ENCODE measurements around the gene MAPKAP1. TPM values are rescaled to one million over a fixed set of nuclear protein-coding genes. Genes with fewer than 3 reads are reported as not detected.
A peak's percentile ranks its signal among the peaks of the same experiment; 100 is the strongest.

The MAPKAP1 gene
- total and polyA plus RNA-seq, 2 of the 13 experiments (the other 11 are each of a cell fraction or from before 2014, with no cell fraction given), result 45.0 to 64.3 TPM

DNA sequence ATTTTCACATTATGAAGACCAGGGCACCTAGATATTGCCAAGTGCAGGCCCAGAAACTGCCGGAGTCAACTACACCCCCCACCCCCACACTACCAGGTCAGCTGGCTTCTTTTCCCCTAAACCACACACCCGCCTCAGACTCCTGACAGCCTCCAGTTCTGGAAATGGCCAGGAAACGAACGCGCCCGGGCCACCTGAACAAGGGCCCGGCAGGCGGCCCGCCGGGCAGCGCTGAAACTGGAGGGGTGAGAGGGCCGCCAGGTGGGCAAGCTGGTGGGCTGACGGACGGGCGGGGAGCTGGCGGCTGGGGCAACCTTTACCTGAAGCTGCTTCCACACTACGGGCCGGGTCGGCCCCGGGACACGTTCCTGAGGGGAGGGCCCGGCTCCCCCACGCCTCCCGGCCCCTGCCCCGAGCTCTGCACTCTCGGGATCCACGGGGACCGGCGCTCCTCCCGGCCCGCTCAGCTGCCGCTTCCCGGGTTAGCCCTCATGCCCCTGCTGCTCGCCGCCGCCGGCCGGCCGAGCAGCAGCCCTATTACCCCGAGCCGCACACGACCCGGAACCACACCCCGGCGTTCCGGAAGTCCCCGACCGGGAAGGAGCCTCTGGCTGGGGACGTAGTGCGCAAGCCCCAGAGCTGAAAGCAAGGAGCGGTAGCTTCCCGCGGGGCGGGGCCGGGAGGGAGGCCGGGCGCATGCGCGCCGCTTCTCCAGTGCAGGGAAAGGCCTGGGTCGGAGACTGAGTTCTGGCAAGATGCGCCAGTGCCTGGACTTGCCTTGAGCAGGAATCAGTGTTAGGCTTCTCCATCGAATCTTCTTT lies at the start of gene MAPKAP1 (continued):
- TF ChIP-seq, protein P1, sequence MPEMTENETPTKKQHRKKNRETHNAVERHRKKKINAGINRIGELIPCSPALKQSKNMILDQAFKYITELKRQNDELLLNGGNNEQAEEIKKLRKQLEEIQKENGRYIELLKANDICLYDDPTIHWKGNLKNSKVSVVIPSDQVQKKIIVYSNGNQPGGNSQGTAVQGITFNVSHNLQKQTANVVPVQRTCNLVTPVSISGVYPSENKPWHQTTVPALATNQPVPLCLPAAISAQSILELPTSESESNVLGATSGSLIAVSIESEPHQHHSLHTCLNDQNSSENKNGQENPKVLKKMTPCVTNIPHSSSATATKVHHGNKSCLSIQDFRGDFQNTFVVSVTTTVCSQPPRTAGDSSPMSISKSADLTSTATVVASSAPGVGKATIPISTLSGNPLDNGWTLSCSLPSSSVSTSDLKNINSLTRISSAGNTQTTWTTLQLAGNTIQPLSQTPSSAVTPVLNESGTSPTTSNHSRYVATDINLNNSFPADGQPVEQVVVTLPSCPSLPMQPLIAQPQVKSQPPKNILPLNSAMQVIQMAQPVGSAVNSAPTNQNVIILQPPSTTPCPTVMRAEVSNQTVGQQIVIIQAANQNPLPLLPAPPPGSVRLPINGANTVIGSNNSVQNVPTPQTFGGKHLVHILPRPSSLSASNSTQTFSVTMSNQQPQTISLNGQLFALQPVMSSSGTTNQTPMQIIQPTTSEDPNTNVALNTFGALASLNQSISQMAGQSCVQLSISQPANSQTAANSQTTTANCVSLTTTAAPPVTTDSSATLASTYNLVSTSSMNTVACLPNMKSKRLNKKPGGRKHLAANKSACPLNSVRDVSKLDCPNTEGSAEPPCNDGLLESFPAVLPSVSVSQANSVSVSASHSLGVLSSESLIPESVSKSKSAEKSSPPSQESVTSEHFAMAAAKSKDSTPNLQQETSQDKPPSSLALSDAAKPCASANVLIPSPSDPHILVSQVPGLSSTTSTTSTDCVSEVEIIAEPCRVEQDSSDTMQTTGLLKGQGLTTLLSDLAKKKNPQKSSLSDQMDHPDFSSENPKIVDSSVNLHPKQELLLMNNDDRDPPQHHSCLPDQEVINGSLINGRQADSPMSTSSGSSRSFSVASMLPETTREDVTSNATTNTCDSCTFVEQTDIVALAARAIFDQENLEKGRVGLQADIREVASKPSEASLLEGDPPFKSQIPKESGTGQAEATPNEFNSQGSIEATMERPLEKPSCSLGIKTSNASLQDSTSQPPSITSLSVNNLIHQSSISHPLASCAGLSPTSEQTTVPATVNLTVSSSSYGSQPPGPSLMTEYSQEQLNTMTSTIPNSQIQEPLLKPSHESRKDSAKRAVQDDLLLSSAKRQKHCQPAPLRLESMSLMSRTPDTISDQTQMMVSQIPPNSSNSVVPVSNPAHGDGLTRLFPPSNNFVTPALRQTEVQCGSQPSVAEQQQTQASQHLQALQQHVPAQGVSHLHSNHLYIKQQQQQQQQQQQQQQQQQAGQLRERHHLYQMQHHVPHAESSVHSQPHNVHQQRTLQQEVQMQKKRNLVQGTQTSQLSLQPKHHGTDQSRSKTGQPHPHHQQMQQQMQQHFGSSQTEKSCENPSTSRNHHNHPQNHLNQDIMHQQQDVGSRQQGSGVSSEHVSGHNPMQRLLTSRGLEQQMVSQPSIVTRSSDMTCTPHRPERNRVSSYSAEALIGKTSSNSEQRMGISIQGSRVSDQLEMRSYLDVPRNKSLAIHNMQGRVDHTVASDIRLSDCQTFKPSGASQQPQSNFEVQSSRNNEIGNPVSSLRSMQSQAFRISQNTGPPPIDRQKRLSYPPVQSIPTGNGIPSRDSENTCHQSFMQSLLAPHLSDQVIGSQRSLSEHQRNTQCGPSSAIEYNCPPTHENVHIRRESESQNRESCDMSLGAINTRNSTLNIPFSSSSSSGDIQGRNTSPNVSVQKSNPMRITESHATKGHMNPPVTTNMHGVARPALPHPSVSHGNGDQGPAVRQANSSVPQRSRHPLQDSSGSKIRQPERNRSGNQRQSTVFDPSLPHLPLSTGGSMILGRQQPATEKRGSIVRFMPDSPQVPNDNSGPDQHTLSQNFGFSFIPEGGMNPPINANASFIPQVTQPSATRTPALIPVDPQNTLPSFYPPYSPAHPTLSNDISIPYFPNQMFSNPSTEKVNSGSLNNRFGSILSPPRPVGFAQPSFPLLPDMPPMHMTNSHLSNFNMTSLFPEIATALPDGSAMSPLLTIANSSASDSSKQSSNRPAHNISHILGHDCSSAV (CRISPR knock-in tag; IDR thresholded peaks at IDR 0.05; ENCODE audit: borderline replicate concordance), result no peak
- TF ChIP-seq KDM1A (CRISPR knock-in tag; IDR thresholded peaks at IDR 0.05) (no peak), NONO (IDR thresholded peaks at IDR 0.05) (no peak), NONO (CRISPR knock-in tag; conservative IDR thresholded peaks at IDR 0.05) (peak; percentile 84), SATB2 (CRISPR knock-in tag; IDR thresholded peaks at IDR 0.05) (no peak), TCF12 (IDR thresholded peaks at IDR 0.05) (no peak), TCF12 (CRISPR knock-in tag; IDR thresholded peaks at IDR 0.05) (no peak), SRSF9 (IDR thresholded peaks at IDR 0.05; ENCODE audit: borderline replicate concordance, insufficient read depth, low read depth, low read length, poor library complexity, severe bottlenecking) (no peak), HIVEP1 (CRISPR knock-in tag; IDR thresholded peaks at IDR 0.05) (peak; percentile 22; the same call in 1 of the 2 replicates), GFI1 (CRISPR knock-in tag; IDR thresholded peaks at IDR 0.05; ENCODE audit: borderline replicate concordance) (no peak; the same call in 1 of the 2 replicates), ZNF569 (CRISPR knock-in tag; IDR thresholded peaks at IDR 0.05; ENCODE audit: borderline replicate concordance) (no peak)
- TF ChIP-seq, protein P2, sequence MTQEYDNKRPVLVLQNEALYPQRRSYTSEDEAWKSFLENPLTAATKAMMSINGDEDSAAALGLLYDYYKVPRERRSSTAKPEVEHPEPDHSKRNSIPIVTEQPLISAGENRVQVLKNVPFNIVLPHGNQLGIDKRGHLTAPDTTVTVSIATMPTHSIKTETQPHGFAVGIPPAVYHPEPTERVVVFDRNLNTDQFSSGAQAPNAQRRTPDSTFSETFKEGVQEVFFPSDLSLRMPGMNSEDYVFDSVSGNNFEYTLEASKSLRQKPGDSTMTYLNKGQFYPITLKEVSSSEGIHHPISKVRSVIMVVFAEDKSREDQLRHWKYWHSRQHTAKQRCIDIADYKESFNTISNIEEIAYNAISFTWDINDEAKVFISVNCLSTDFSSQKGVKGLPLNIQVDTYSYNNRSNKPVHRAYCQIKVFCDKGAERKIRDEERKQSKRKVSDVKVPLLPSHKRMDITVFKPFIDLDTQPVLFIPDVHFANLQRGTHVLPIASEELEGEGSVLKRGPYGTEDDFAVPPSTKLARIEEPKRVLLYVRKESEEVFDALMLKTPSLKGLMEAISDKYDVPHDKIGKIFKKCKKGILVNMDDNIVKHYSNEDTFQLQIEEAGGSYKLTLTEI (CRISPR knock-in tag; conservative IDR thresholded peaks at IDR 0.05), result no peak
- TF ChIP-seq, protein P3, sequence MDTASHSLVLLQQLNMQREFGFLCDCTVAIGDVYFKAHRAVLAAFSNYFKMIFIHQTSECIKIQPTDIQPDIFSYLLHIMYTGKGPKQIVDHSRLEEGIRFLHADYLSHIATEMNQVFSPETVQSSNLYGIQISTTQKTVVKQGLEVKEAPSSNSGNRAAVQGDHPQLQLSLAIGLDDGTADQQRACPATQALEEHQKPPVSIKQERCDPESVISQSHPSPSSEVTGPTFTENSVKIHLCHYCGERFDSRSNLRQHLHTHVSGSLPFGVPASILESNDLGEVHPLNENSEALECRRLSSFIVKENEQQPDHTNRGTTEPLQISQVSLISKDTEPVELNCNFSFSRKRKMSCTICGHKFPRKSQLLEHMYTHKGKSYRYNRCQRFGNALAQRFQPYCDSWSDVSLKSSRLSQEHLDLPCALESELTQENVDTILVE (CRISPR knock-in tag; IDR thresholded peaks at IDR 0.05), result peak; percentile 49; the same call in 1 of the 2 replicates
- TF ChIP-seq, protein P4, sequence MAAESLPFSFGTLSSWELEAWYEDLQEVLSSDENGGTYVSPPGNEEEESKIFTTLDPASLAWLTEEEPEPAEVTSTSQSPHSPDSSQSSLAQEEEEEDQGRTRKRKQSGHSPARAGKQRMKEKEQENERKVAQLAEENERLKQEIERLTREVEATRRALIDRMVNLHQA (CRISPR knock-in tag; IDR thresholded peaks at IDR 0.05), result no peak
- TF ChIP-seq, protein P5, sequence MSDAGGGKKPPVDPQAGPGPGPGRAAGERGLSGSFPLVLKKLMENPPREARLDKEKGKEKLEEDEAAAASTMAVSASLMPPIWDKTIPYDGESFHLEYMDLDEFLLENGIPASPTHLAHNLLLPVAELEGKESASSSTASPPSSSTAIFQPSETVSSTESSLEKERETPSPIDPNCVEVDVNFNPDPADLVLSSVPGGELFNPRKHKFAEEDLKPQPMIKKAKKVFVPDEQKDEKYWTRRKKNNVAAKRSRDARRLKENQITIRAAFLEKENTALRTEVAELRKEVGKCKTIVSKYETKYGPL (CRISPR knock-in tag; IDR thresholded peaks at IDR 0.05), result no peak

All from HepG2 (cell line).